ENCODE data around the gene FOXO1.

The FOXO1 gene

GRCh38 chr13:40572961-40573360 lies 93.5 kb downstream of the FOXO1 start:
- no peak for DNase-seq

DNA sequence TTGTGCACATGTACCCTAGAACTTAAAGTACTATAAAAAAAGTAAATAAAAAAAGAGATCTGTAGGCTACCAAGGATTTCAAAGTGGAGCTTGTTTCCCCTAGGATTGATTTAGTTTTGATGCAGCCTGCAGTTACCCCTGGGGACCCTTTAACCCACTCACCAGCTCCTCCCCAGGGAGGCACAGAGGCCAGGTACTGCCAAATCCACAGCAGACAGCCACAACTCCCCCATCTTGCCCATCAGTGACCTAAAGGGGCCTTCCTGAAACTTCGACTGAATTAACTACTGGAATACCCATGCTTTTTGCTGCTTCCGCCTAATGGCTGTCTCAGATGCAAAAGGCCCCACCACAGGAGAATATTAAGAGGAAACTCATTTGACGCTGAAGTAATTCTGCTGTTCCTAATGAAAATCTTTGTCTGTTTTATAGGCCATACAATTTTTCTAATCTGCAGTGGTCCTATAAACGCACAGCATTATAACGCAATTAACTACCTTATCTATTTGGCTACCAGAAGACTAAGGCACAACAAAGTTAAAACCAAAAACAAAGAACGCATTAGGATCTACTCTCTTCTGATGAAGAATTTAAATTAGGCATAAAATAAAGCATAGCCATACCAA lies 95.0 kb downstream of the FOXO1 start:
- no peak for DNase-seq

- no peak for DNase-seq
These were observed 95.5 kb downstream of the FOXO1 start for GRCh38 chr13:40570930-40571329.

DNA sequence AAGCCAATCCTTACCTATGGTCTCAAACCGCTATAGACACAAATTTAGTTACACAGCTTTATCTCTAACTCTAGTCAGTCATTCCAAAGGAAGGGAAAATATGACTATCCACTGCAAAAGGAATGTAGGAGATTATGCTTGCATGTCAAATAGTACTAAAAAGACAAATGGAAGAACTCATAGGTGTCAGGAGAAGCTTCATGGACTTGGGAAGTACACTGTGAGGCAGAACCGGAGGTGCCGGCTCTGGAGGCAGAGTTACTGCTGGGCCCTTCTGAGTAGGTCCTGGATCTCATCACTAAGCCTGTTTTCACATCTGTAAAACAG lies 97.5 kb downstream of the FOXO1 start:
- no peak for DNase-seq

DNA sequence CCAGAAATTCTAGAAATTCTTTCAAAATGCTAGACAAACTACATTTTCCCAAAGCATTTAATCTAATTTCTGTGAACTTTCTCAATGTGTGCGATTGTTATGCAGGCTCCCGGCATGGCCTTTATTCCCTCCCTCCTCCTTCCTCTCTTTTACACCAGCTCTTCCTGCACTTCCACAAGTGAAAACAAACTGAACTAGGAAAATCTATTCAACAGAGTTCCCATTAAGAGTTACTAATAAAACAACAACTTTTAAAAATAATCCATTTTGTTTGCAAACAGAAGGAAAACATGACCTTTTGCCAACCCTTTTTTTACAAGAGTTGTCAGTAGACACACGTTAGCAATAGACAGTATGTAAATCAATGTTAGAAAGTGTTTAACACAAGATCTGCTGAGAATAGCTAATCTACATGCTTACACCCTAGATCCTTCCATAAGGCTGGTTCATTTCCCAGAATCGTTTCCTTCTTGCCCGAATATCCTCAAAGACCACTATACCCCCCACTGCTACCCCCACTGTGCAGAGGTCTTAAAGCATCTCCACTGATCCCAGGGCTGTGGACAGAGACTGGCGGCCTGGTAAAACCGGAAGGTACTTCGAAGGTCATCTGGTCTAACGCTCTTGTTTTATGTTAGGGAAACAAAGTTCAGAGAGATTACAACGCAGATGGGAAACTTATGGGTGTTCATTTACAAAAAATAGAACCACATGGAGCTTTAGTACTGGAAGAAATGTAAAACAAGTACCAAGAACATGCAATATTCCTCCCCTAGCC lies 98.0 kb downstream of the FOXO1 start:
- no peak for DNase-seq

GRCh38 chr13:40566811-40567210 lies 99.6 kb downstream of the FOXO1 start:
- no peak for DNase-seq

DNA sequence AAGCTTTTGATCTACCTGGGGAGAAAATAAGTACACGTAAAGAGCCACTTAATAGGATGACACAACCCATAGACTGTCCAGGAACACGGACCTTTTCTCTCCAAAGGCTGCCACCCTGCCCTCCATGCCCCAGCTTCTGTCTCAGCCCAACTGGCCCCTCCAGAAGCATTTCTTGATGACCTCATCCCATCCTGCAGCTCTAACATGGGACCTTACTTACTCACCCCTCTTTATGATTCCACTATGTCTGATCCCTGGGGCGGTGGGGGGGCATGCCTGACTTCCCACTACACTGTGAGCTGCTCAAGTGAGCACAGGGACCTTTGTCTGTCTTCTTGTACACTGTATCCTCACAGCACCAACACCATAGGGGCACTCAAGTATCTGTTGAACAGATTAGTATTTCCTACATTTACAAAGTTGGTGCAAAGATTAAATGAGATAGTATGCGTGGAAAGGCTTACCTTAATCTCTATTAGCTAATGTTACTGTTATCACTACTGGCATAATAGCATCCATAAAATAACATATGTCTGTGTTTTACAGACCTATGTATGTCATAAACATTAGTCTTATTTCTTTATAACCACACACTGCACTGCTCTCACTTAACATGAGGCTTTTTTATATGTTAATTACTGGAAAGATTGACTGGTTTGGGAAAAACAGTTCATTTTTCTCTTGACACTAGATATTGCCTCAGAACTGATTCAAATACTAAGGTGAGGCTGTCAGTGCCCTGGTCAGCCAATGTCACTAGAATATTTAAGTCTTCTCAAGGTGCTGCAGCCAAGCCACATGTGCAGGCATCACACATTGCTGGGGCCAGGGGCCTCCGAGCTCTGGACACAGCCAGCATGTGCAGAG lies 100.9 kb downstream of the FOXO1 start:
- no peak for DNase-seq

- DNase-seq: no peak
These were observed 102.0 kb downstream of the FOXO1 start for GRCh38 chr13:40564342-40565001.

- DNase-seq: no peak
These were observed 102.9 kb downstream of the FOXO1 start for GRCh38 chr13:40563350-40564125.

GRCh38 chr13:40562975-40563349 lies 103.5 kb downstream of the FOXO1 start:
- no peak for DNase-seq

DNA sequence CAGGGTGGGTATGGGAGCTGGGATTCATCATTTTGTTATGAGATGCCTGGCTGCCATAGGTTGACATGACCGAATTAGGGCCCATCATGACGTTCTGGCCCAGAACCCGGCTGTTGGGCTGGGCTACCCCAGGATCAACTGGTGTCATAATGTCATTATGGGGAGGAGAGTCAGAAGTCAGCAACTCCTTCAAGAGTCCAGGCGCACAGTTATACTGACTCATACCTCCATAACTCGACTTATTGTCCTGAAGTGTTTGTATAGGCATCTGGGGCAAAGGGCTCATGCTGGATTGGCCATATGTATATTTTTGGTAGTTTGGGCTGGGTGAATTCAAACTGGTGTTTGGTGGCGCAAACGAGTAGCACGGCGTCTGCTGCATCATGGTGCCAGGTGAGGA lies 106.5 kb downstream of the FOXO1 start:
- no peak for DNase-seq

GRCh38 chr13:40558656-40559055 lies 107.8 kb downstream of the FOXO1 start:
- DNase-seq: no peak

DNA sequence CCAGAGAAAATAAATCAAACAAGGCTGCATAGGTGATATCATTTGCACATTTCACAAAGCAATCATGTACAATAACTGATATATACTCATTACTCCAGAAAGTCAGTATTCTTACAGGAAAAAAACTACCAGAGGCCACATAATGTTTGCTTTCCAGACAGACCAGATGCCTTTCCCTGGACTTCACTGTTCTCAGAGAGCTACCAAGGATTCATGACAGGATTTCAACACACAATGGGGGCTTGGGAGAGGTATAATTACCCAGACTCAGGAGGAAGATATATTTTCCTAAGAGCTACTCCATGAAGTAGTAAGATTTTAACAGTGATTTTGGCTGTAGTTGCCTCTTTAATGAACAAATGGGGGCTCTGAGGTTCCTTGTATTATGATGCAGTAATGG lies 110.0 kb downstream of the FOXO1 start:
- DNase-seq: no peak

GRCh38 chr13:40553356-40553755 lies 113.1 kb downstream of the FOXO1 start:
- no peak for DNase-seq

GRCh38 chr13:40552895-40553294 lies 113.5 kb downstream of the FOXO1 start:
- no peak for DNase-seq

DNA sequence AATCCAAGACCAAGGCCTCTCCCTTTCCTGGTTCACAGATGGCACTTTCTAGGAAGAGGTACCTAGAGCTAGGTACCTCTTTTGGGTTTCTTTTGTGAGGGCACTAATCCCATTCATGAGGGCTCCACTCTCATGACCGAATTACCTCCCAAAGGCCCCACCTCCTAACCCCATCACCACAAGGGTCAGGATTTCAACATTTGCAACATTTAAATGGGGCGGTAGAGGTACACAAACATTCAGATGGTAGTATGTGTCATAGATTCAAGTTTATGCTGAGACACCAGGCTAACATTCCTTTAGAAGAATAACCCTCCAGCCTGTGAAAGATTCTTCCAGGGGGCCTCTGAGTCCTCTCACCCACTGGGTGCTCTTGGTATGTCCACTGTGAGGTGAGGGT lies 116.3 kb downstream of the FOXO1 start:
- DNase-seq: no peak

DNA sequence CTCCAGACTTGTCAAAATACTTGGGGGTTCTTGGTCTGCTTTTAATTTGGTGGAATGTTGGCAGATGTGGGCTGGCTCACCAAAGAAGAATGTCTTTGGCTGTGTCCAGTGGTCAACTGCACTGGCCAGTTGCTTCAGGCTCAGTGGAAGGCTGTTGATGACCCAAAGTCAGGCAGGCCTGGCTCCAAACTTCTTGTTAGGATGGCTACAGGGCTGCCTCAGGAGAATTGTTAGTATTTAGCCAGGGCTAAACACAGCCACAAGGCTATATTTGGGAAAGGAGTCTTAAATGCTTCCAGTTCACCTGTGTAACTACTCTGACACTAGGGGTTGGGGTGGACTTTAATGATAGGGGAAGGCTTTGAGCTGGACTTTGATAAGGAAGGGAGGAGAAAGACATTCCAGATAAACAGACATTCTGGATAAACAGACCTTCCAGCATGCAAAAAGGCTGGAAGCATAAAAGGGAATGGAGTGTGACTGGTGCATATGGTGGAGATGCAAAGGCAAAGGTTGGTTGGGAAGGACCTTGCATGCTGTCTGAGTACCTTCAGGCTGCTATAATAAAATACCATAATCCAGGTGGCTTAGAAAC lies 116.8 kb downstream of the FOXO1 start:
- DNase-seq: no peak

- no peak for DNase-seq
These were observed 118.7 kb downstream of the FOXO1 start for GRCh38 chr13:40547591-40548315.

- DNase-seq: no peak
These were observed 120.4 kb downstream of the FOXO1 start for GRCh38 chr13:40546047-40546446.

GRCh38 chr13:40540328-40541044 lies 126.0 kb downstream of the FOXO1 start:
- DNase-seq: no peak

Data from SHP77 (cell line).